Activated naive CD8-positive, alpha-beta T cell treated with anti-CD3 and anti-CD28 coated beads, Interleukin-2, amount 50 U/mL, for 16 hours (primary cell): Measurements from ENCODE around the gene GIMAP1.
A peak's percentile ranks its signal among the peaks of the same experiment; 100 is the strongest.
"Not testable (repeated sequence)": the region's sequence is repeated elsewhere in the genome, so short reads cannot be mapped to it uniquely, and the experiment has no call there.

Experiments used
- DNase-seq: peaks from one replicate; pipeline ENCODE4 v3.0.0-alpha.2; 2020; ENCODE audit warnings: low read depth, low spot score

The GIMAP1 gene

DNA sequence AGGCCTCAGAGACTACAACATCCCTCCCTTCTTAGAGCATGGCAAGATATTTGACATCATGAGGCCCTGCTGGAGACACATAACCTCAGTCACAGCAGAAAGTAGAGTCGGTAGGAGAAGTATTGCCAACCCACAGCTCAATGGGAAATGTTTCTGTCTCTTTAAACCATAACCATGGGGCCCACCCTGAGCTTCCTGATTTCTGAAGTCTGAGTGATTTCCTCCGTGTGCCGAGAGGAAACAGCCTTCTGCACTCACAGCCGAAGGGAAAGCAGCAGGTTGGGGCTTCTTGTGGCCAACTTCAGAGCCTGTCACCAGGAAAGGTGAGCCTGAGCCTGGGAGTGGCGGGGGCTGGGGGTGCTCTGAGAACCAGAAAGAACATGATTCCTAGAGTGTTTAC is at the start of gene GIMAP1:
TSS of gene GIMAP1 (plus strand) at position 246 of the 400 bp plus-strand sequence. CDS start 2,435 bp downstream, outside the sequence.
- DNase-seq = no peak

DNA sequence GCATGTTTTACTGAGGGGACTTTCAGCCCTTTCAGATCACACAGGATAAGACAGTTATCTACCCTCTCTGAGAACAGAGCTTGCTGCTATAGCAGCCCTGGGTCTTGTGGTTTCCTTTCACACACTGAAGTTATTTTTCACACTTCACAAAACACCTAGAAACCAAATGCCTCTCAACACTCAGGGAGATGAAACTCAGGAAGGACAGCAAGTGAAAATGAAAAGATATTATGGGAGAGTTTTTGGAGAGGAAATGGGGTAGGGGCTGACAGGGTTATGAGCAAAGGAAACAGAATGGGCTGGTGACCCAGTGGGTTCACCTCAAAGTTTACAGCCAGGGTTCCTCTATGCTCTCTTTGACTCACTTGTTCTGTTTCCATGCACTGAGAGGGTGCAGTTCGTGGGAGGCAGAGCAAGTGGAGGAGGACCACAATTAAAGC is 47.9 kb upstream of the GIMAP1 start:
- peak; percentile 42 for DNase-seq

DNA sequence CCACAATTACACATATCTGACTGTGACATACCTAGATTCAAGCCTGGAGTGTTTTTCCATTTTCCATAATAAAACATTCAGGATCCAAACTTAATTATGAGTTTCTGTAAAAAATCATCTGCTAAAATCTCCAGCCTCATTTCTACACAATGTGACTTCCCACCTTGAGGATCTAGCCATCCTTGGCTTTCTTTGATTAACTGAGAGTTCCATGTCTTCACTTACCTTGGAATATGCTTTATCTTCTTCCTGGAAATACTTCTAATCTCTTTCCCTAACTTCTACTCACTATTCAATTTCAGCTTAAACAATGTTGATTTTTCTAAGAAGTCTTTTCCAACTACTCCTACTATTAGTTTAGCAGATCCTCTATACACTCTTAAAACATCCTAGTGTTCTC is 47.4 kb upstream of the GIMAP1 start:
- no peak for DNase-seq

GRCh38 chr7:150671798-150672585 is 44.4 kb upstream of the GIMAP1 start:
- DNase-seq = not testable (repeated sequence)

- DNase-seq = no peak
Observed at GRCh38 chr7:150675714-150676113, 40.7 kb upstream of the GIMAP1 start.

DNA sequence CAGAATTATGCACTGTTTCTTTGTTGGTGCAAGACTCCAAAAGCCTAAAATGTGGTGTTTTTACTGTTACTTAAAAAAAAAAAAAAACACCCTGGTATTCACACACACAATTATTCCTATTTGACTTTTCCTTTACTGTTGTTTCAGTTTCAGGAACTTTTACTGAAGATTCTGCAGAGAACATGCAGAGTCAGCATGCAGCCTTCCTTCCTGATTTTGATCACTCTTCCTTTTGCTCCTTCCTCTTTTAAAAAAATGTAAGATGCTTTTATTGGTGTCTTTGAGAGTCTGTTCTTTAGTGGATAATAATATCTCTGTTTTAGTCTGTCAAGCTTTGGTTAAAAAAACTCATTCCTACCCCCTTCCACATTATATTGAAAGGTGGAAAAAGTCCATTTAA is 40.1 kb upstream of the GIMAP1 start:
- DNase-seq = not testable (repeated sequence)

GRCh38 chr7:150676854-150677253 is 39.6 kb upstream of the GIMAP1 start:
- DNase-seq = not testable (repeated sequence)

- DNase-seq = not testable (repeated sequence)
Observed at GRCh38 chr7:150678601-150679000, 37.8 kb upstream of the GIMAP1 start.

GRCh38 chr7:150680364-150680763 is 36.0 kb upstream of the GIMAP1 start:
- DNase-seq = not testable (repeated sequence)

DNA sequence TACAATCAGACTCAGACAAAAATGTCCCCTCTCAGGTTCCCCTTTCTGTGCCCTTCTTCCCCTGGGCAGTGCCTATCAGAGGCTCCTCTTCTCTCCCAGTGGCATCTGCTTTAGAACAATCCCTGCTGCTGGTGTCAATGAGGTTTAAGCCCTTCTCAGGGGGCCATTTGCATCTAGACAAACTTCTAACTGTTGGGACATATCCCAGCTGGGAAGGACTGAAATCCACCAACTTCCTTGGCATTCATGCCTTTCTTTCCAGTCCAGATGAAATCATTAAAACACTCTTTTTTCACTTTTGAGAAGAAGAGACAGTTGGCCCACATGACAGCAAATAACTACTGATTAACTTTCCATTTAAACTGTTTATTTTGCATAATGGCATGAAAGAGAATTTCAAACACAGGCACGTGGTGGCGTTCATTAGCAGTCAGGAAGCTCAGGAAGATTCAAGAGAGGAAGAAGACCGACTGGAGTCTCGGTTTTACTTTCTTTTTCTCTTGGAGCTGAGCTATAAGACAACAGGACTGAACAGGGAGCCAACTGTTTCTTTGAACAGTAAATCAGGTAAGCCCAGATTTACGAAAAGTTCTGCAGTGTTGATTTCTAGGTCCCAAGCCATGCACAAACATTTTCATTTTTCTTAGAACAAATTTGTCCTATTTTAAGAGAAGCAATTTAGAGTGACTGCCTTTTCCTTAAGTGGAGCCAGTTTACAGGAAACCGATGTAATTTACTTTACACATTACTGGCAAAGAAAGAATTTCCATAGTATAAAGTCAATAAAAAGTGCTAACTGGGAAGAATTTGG is 31.0 kb upstream of the GIMAP1 start, which contains the start of gene GIMAP2:
TSS of gene GIMAP2 (plus strand) at position 488 of the 811 bp plus-strand sequence. CDS start 1,354 bp downstream, outside the sequence.
- DNase-seq = no peak

GRCh38 chr7:150686030-150686631 is 30.3 kb upstream of the GIMAP1 start:
- no peak for DNase-seq

DNA sequence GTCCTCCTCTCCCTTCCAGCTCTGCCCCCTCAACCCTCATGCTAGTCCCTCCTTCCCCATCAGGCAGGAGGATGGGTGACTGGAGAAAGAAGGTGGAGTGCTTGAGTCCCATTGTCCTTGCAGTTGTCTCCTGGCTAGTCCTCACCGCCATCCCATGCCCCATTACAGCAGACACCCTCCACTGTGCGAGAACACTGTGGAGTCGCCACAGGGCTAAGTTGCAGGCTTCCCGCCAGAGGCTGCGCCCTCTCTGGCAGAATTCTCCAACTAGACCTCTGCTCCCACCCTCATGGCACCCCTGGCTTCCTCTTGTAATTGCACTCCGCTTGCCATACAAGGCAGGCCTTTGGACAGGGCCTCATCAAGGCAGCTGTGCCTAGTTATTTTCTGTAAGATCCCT is 27.8 kb upstream of the GIMAP1 start:
- no peak for DNase-seq

DNA sequence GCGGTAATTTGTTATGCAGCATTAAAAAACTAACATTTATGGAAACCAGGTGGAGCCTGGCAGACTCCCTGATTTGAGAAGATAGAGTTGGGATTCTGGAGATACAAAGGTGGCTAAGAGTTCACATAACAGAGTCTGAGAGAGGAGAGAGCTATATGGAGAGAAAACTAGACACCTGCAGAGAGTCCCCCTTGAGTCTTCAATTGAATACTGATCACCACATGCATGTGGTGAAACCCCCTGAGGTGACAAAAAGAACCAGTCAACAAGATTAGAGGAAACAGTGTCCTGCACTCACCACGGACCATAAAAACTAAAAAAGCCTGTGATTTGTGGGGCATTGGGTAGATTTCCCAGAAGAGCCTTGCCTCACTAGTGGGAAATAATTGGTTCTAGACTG is 20.8 kb upstream of the GIMAP1 start:
- DNase-seq = no peak

- no peak for DNase-seq
Observed at GRCh38 chr7:150703209-150703608, 13.2 kb upstream of the GIMAP1 start.

DNA sequence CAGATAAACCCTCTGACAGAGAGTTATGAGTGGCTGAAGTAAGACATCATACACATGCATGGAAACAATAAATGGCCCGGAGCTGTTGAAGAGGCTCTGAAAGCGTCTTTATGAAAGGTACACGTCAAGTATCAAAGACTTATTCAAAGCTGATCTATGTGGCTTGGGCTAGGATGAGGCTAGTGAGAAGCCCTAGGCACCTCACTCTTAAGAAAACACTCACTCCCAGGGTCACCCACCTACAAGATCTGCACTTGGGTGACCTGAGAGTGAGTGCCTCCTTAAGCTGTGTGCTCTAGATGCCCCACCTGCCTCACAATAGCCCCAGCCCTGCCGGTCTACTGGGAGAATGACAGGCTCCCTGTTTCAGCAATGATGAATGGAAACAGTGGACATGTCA is 1.1 kb upstream of the GIMAP1 start:
- no peak for DNase-seq

DNA sequence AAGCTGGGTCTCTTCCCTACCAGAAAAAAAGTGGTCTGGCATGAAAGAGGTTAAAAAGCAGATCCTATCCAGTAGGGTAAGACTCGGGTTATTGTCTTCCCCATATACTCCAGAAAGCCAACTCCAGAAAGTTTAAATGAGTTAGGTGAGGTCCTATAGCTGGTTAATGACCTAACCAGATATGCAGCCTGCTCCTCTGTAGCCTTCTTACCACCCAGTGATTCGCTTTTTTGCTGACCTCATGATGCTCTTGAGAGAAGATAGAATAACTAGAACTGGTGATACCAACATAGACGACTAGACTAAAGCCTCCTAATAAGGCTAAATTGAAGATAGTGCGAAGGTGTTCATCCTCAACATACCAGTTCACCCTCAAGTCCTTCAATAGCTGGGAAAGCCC is 675 bp upstream of the GIMAP1 start:
- no peak for DNase-seq

DNA sequence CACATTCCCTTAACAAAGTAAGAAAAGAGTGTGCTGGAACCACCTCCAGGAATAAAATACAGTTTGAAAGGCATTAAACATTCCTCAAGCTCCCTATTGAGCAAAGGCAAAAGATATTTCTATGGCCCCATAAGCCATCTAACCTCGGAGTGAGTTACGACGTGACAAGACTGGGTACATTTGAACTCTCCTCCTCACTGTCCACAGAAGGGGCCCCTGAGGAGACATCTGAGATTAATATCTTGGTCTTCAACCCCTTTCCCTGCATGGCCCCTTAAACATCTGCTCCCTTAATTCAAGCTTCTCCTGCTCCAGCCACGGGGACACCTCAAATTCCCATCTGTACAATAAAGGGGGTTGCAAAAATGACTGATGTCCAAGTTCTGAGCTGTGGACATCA is 526 bp downstream of the GIMAP1 start:
- no peak for DNase-seq

- no peak for DNase-seq
Observed at GRCh38 chr7:150717814-150718420, 1.5 kb downstream of the GIMAP1 start.

GRCh38 chr7:150719436-150719835 is 3.0 kb downstream of the GIMAP1 start:
- no peak for DNase-seq

- no peak for DNase-seq
Observed at GRCh38 chr7:150719960-150720891, 3.8 kb downstream of the GIMAP1 start.

- DNase-seq = no peak
Observed at GRCh38 chr7:150721970-150722373, 5.6 kb downstream of the GIMAP1 start.
